HL-60/S4 treated with retinoic acid at 250 ng/mL for 4 days and 3 days (cell line): Measurements from ENCODE around the gene ZNF467.

Source experiments
- in situ Hi-C: fragments of 300-500 bp; cut with MboI; formaldehyde crosslinking; loops from 2 replicates; pipeline ENCODE4 v1.7.0; 2022; ENCODE audit warnings: low sequenced_read_pairs

Gene ZNF467

GRCh38 chr7:149809215-149809614 lies 35.8 kb upstream of the ZNF467 start:
- in situ Hi-C loops: loop anchor here (10.0 kb wide), 1 partner anchor 144 kb away; no protein-coding TSS in a partner anchor

GRCh38 chr7:149808311-149808710 lies 34.9 kb upstream of the ZNF467 start:
- in situ Hi-C loops: loop anchor here (10.0 kb wide), 1 partner anchor 144 kb away; no protein-coding TSS in a partner anchor

- in situ Hi-C loops: loop anchor here (10.0 kb wide), 1 partner anchor 142 kb away; no protein-coding TSS in a partner anchor
Measured at GRCh38 chr7:149806726-149807125, 33.3 kb upstream of the ZNF467 start.

GRCh38 chr7:149804106-149804505 lies 30.7 kb upstream of the ZNF467 start:
- in situ Hi-C loops: loop anchor here (10.0 kb wide), 1 partner anchor 139 kb away; no protein-coding TSS in a partner anchor

GRCh38 chr7:149803551-149804074 lies 30.2 kb upstream of the ZNF467 start:
- in situ Hi-C loops: loop anchor here (10.0 kb wide), 1 partner anchor 139 kb away; no protein-coding TSS in a partner anchor

GRCh38 chr7:149802966-149803365 lies 29.6 kb upstream of the ZNF467 start:
- in situ Hi-C loops: loop anchor here (10.0 kb wide), 1 partner anchor 138 kb away; no protein-coding TSS in a partner anchor

- in situ Hi-C loops: loop anchor here (10.0 kb wide), 1 partner anchor 137 kb away; no protein-coding TSS in a partner anchor
Measured at GRCh38 chr7:149801816-149802215, 28.4 kb upstream of the ZNF467 start.

GRCh38 chr7:149801002-149801566 lies 27.7 kb upstream of the ZNF467 start:
- in situ Hi-C loops: loop anchor here (10.0 kb wide), 1 partner anchor 136 kb away; no protein-coding TSS in a partner anchor

- in situ Hi-C loops: loop anchor here (10.0 kb wide), 1 partner anchor 135 kb away; no protein-coding TSS in a partner anchor
Measured at GRCh38 chr7:149800169-149800555, 26.8 kb upstream of the ZNF467 start.

GRCh38 chr7:149799397-149800168 lies 26.2 kb upstream of the ZNF467 start:
- in situ Hi-C loops: loop anchor here (10.0 kb wide), 1 partner anchor 135 kb away; no protein-coding TSS in a partner anchor

- in situ Hi-C loops: no loop called here
Measured at GRCh38 chr7:149797771-149798170, 24.4 kb upstream of the ZNF467 start.

GRCh38 chr7:149796287-149796860 lies 23.0 kb upstream of the ZNF467 start:
- in situ Hi-C loops: no loop called here

GRCh38 chr7:149795126-149795525 lies 21.7 kb upstream of the ZNF467 start:
- in situ Hi-C loops: no loop called here

GRCh38 chr7:149794661-149795060 lies 21.3 kb upstream of the ZNF467 start:
- in situ Hi-C loops: no loop called here

- in situ Hi-C loops: no loop called here
Measured at GRCh38 chr7:149793261-149793660, 19.9 kb upstream of the ZNF467 start.

GRCh38 chr7:149792220-149792595 lies 18.8 kb upstream of the ZNF467 start:
- in situ Hi-C loops: no loop called here

GRCh38 chr7:149791411-149792219 lies 18.2 kb upstream of the ZNF467 start:
- in situ Hi-C loops: no loop called here

- in situ Hi-C loops: no loop called here
Measured at GRCh38 chr7:149790754-149791360, 17.5 kb upstream of the ZNF467 start.

GRCh38 chr7:149790146-149790548 lies 16.8 kb upstream of the ZNF467 start:
- in situ Hi-C loops: no loop called here

GRCh38 chr7:149789101-149789500 lies 15.7 kb upstream of the ZNF467 start:
- in situ Hi-C loops: no loop called here
